OCI-LY7 (cell line): ENCODE data around the gene CTBP2. TPM values are rescaled to one million over a fixed set of nuclear protein-coding genes. Genes with fewer than 3 reads are reported as not detected.

Experiments
- BruUV-seq: library from RNA; stranded (reverse); fragments of 400-500 nt; replicated peaks from 2 replicates; lab custom pipeline; 2021; lab: Mats Ljungman, UMichigan
- CTCF ChIA-PET: fragments of 300-600 bp; sonication (Branson Sonifier 250); formaldehyde crosslinking; loops from one replicate; lab custom pipeline; 2022; ENCODE audit warnings: antibody characterized with exemption; ENCODE audit not compliant: unreplicated experiment; lab: Charles Lee
- POLR2A ChIA-PET: fragments of 300-600 bp; sonication (Branson Sonifier 250); formaldehyde crosslinking; loops from one replicate; lab custom pipeline; 2022; ENCODE audit warnings: antibody characterized with exemption; lab: Charles Lee
- DNase-seq: peaks from one replicate; pipeline ENCODE4 v3.0.0-alpha.2; 2015; ENCODE audit warnings: low spot score
- H2AFZ ChIP-seq: fragments of 200-600 bp; sonication (generic), shearing (Covaris generic); 2 replicates; pipeline ENCODE4 v1.6.1; 2014; ENCODE audit warnings: mild to moderate bottlenecking, antibody characterized with exemption, low read length, moderate library complexity
- H3K27ac ChIP-seq: fragments of 200-600 bp; sonication (generic); 2 replicates; pipeline ENCODE4 v1.5.1; 2014; ENCODE audit warnings: mixed run types, low read depth, mild to moderate bottlenecking, moderate library complexity, low read length, inconsistent platforms; ENCODE audit not compliant: poor library complexity, severe bottlenecking
- H3K36me3 ChIP-seq: fragments of 200-600 bp; sonication (generic); 2 replicates; pipeline ENCODE4 v1.6.1; 2014; ENCODE audit warnings: mild to moderate bottlenecking, antibody characterized with exemption, low read length, moderate library complexity, mixed read lengths; ENCODE audit not compliant: insufficient read depth
- H3K4me1 ChIP-seq: fragments of 200-600 bp; sonication (generic); 2 replicates; pipeline ENCODE4 v1.5.1; 2014; ENCODE audit warnings: mild to moderate bottlenecking, low read length; ENCODE audit not compliant: insufficient read depth, poor library complexity, severe bottlenecking
- H3K4me2 ChIP-seq: fragments of 200-600 bp; sonication (generic); 2 replicates; pipeline ENCODE4 v1.6.1; 2014; ENCODE audit warnings: mild to moderate bottlenecking, low read length
- H3K4me3 ChIP-seq: fragments of 200-600 bp; sonication (generic); 2 replicates; pipeline ENCODE4 v1.5.1; 2014; ENCODE audit warnings: mild to moderate bottlenecking, low read depth, low read length; ENCODE audit not compliant: poor library complexity, severe bottlenecking
- H3K79me2 ChIP-seq: fragments of 200-600 bp; sonication (generic); 2 replicates; pipeline ENCODE4 v1.6.1; 2016; ENCODE audit warnings: low read depth, mild to moderate bottlenecking, low read length, moderate library complexity, mixed read lengths; ENCODE audit not compliant: insufficient read depth
- H3K9me2 ChIP-seq: fragments of 200-600 bp; sonication (generic); 2 replicates; pipeline ENCODE4 v1.6.1; 2016; ENCODE audit warnings: mild to moderate bottlenecking, low read length, mixed read lengths; ENCODE audit not compliant: insufficient read depth
- H3K9me3 ChIP-seq: fragments of 200-600 bp; sonication (generic); 2 replicates; pipeline ENCODE4 v1.6.1; 2014; ENCODE audit warnings: mild to moderate bottlenecking, mixed run types, low read length, mixed read lengths
- H4K20me1 ChIP-seq: fragments of 200-600 bp; sonication (generic); 2 replicates; pipeline ENCODE4 v1.6.1; 2014; ENCODE audit warnings: mild to moderate bottlenecking, antibody characterized with exemption, low read length, moderate library complexity, mixed read lengths; ENCODE audit not compliant: insufficient read depth
- EZH2phosphoT487 ChIP-seq: fragments of 200-600 bp; sonication (generic); IDR thresholded peaks from 2 replicates; pipeline ENCODE4 v1.6.1; 2018; ENCODE audit warnings: low read depth, borderline replicate concordance, mild to moderate bottlenecking, mixed run types, antibody characterized with exemption, low read length, moderate library complexity, mixed read lengths
- intact Hi-C: fragments of 100-400 bp; cut with micrococcal nuclease; formaldehyde crosslinking; loops from one replicate; pipeline ENCODE4 v1.10.0; 2022; ENCODE audit not compliant: unreplicated experiment
- total RNA-seq, 2 experiments: library from RNA; depleted of rRNA in 1 of 2; stranded (reverse); fragments of >200 nt in 1 of 2; shearing (Covaris generic) in 1 of 2; gene quantifications; 2 replicates each; pipeline ENCODE4 v1.2.3, GENCODE V29; 2014 to 2022
- TF ChIP-seq, protein P1 (sequence below): fragments of 200-600 bp; sonication (generic); conservative IDR thresholded peaks from 2 replicates; pipeline ENCODE4 v1.5.1; 2014; ENCODE audit warnings: mild to moderate bottlenecking, antibody characterized with exemption, low read length, moderate library complexity, mixed read lengths

The CTBP2 gene
- total RNA-seq, 2 experiments from 2014 or later = not detected

DNA sequence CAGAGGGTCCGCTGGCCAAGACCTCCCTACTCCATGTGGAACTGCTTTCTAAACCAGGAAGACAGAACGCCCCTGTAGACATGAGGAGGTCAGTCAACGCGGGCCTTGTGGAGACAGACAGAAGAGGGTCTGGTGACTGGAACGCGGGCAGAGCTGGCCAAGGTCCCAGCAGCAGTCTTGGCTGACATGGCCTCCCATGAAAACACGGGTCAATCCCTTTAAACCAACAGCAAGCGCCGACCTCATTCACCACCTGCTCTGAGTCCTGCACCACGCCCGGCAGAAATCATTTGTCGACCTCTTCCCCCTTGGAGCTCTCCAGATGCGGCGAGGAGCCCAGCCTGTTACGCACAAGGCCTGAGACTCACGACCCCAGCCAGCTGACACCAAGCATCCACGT, 140.0 kb downstream of the CTBP2 start:
- Histone ChIP-seq H3K9me2 (no peaks in the 10 kb centered on the region), H3K4me2 (no peak overlapping the region), H4K20me1 (no peaks in the 10 kb centered on the region), H3K27ac (no peak overlapping the region), H2AFZ (no peak overlapping the region), H3K4me3 (no peak overlapping the region), H3K9me3 (no peaks in the 10 kb centered on the region), H3K79me2 (no peaks in the 10 kb centered on the region), H3K36me3 (no peaks in the 10 kb centered on the region), H3K4me1 (peaks cover 15% of the 10 kb centered on the region)
- TF ChIP-seq, protein P1, sequence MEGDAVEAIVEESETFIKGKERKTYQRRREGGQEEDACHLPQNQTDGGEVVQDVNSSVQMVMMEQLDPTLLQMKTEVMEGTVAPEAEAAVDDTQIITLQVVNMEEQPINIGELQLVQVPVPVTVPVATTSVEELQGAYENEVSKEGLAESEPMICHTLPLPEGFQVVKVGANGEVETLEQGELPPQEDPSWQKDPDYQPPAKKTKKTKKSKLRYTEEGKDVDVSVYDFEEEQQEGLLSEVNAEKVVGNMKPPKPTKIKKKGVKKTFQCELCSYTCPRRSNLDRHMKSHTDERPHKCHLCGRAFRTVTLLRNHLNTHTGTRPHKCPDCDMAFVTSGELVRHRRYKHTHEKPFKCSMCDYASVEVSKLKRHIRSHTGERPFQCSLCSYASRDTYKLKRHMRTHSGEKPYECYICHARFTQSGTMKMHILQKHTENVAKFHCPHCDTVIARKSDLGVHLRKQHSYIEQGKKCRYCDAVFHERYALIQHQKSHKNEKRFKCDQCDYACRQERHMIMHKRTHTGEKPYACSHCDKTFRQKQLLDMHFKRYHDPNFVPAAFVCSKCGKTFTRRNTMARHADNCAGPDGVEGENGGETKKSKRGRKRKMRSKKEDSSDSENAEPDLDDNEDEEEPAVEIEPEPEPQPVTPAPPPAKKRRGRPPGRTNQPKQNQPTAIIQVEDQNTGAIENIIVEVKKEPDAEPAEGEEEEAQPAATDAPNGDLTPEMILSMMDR = no peak
- TF ChIP-seq EZH2phosphoT487 = no peak
- ChIA-PET CTCF (no interaction called here), POLR2A (no interaction called here)
- no peak for DNase-seq
- intact Hi-C loops = no loop called here
- BruUV-seq = no TSS peak

DNA sequence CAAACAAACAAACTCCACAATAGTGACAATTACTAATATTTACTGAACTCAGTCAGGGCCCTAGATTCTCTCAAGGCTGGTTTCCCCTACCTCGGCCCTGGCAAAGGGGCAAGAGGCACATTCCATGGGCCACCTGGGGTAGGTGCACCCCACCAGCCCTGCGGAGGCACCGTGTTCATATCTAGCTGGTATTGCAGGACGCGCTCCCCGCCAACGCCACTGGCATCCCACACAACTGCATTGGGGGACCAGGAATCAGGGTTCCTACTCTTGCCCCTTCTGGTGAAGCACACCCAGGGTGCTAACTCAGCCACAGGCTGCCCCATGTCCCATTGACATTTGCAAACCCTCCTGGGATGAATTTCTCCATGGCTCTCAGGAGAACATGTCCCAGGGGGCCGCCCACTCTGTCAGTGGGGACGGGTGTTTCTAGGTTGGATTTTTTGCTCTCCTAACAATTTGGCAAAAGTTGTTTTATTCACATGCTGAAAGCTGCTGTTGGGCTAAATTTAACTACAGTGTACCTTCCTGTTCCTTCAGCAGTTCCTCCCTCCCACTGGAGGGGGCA, 141.7 kb downstream of the CTBP2 start:
- Histone ChIP-seq H4K20me1 (no peaks in the 10 kb centered on the region), H3K4me2 (no peak overlapping the region), H3K27ac (no peak overlapping the region), H2AFZ (no peak overlapping the region), H3K9me2 (no peaks in the 10 kb centered on the region), H3K79me2 (no peaks in the 10 kb centered on the region), H3K4me3 (no peak overlapping the region), H3K4me1 (no peaks in the 10 kb centered on the region), H3K36me3 (no peaks in the 10 kb centered on the region), H3K9me3 (no peaks in the 10 kb centered on the region)
- DNase-seq = no peak
- BruUV-seq = no TSS peak
- ChIA-PET POLR2A (interaction anchor here (0.6 to 0.7 kb wide), 2 partner anchors 65 to 671 kb away, joined by 3 to 4 read pairs; no protein-coding TSS in a partner anchor), CTCF (no interaction called here)
- TF ChIP-seq EZH2phosphoT487 = no peak
- intact Hi-C loops = no loop called here

DNA sequence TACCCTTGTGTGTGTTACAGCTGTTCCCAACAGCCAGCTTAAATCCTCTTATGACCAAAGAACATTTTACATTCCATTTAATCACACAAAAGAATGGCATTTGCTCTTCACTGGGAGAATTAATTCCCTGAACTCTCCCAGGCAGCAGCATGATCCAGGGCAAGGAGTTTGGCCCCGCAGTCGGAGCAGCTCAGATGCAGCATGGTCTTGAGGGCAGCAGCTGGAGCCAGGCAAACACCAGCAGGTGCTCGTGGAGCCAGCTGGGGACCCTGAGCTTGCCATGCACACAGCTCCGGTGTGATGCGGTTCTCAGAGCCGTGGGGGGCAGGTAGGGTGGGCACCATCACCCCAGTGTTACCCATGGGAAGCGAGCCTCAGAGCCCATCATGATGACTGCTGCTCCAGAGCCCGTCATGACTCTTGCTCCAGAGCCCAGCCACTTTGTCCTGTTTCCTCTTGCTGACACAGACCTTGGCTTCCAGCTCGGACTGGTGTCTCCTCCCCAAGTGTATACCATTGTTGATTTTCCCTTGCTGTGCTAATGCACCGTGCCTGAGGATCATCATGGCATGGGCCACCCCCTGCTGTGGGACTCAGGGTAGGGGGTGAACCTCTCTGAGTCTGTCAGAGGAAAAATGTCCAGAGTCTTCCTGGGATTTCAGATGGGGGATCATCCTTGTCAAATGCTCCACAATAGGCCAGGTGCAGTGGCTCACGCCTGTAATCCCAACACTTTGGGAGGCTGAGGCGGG, 142.6 kb downstream of the CTBP2 start:
- no TSS peak for BruUV-seq
- Histone ChIP-seq H3K36me3 (no peaks in the 10 kb centered on the region), H3K4me2 (no peak overlapping the region), H3K4me3 (no peak overlapping the region), H3K9me3 (no peaks in the 10 kb centered on the region), H4K20me1 (no peaks in the 10 kb centered on the region), H3K79me2 (no peaks in the 10 kb centered on the region), H3K27ac (no peak overlapping the region), H3K4me1 (no peaks in the 10 kb centered on the region), H3K9me2 (no peaks in the 10 kb centered on the region), H2AFZ (no peak overlapping the region)
- ChIA-PET CTCF (no interaction called here), POLR2A (interaction anchor here (0.7 kb wide), 1 partner anchor 612 kb away, joined by 3 read pairs; no protein-coding TSS in a partner anchor)
- no peak for DNase-seq
- no peak for TF ChIP-seq EZH2phosphoT487
- TF ChIP-seq, protein P1 = no peak
- intact Hi-C loops = no loop called here
